ENCODE data around the gene FKBP2. TPM values are rescaled to one million over a fixed set of nuclear protein-coding genes. Genes with fewer than 3 reads are reported as not detected.

Gene FKBP2
- total and polyA plus RNA-seq, 2 of the 13 experiments (the other 11 are each of a cell fraction or from before 2014, with no cell fraction given): 30.1 to 53.3 TPM

GRCh38 chr11:64225608-64226506 lies 15.0 kb upstream of the FKBP2 start, which contains the start of the genes NUDT22 and TRPT1 (continued):
- TF ChIP-seq THAP8 (CRISPR knock-in tag; IDR thresholded peaks at IDR 0.05; ENCODE audit: borderline replicate concordance): peak; percentile 93; the same call in 1 of the 2 replicates
- no peak for TF ChIP-seq NFAT5 (CRISPR knock-in tag; IDR thresholded peaks at IDR 0.05)
- TF ChIP-seq STAG1 (CRISPR knock-in tag; IDR thresholded peaks at IDR 0.05): no peak
- TF ChIP-seq HMG20B (CRISPR knock-in tag; conservative IDR thresholded peaks at IDR 0.05): no peak
- peak; percentile 46; the same call in 1 of the 2 replicates for TF ChIP-seq ZSCAN25 (CRISPR knock-in tag; IDR thresholded peaks at IDR 0.05)
- TF ChIP-seq ZNF234 (CRISPR knock-in tag; conservative IDR thresholded peaks at IDR 0.05): no peak
- TF ChIP-seq HNRNPUL1 (IDR thresholded peaks at IDR 0.05; ENCODE audit: low read depth, low read length): no peak
- no peak for TF ChIP-seq ZNF354B (CRISPR knock-in tag; IDR thresholded peaks at IDR 0.05)
- peak; percentile 59 for TF ChIP-seq ASH2L (IDR thresholded peaks at IDR 0.05; ENCODE audit: insufficient read length, low read depth, low read length)
- TF ChIP-seq ATF2 (CRISPR knock-in tag; IDR thresholded peaks at IDR 0.05): peak; percentile 61; the same call in 1 of the 2 replicates
- no peak for TF ChIP-seq MED13 (CRISPR knock-in tag; IDR thresholded peaks at IDR 0.05)
- no peak for TF ChIP-seq ZNF598 (CRISPR knock-in tag; IDR thresholded peaks at IDR 0.05; ENCODE audit: borderline replicate concordance)
- no peak for TF ChIP-seq PATZ1 (CRISPR knock-in tag; IDR thresholded peaks at IDR 0.05)
- no peak for TF ChIP-seq ZNF382 (CRISPR knock-in tag; IDR thresholded peaks at IDR 0.05; ENCODE audit: borderline replicate concordance)
- TF ChIP-seq XBP1 (CRISPR knock-in tag; IDR thresholded peaks at IDR 0.05): no peak
- no peak for TF ChIP-seq IKZF4 (CRISPR knock-in tag; IDR thresholded peaks at IDR 0.05; ENCODE audit: borderline replicate concordance, low read depth, not compliant biosample characterization)
- no peak for TF ChIP-seq CENPBD1 (CRISPR knock-in tag; IDR thresholded peaks at IDR 0.05; ENCODE audit: borderline replicate concordance, low read depth)
- no peak for TF ChIP-seq MAFG (CRISPR knock-in tag; IDR thresholded peaks at IDR 0.05)
- no peak for TF ChIP-seq ZNF224 (CRISPR knock-in tag; IDR thresholded peaks at IDR 0.05)

Data from HepG2 (cell line).